Esophagus (tissue), 2 donors: ENCODE results near the gene ALDH16A1. TPM values are rescaled to one million over a fixed set of nuclear protein-coding genes. Genes with fewer than 3 reads are reported as not detected.

Experiments
- H3K27ac ChIP-seq, 2 donors: one replicate each; pipeline ENCODE4 v1.5.1; 2013; ENCODE audit warnings: low read depth in 2 of 2, mild to moderate bottlenecking in 2 of 2, inconsistent platforms in 1 of 2, low read length in 1 of 2, moderate library complexity in 1 of 2
- H3K27me3 ChIP-seq, 2 donors: one replicate each; pipeline ENCODE4 v1.6.1; 2013; ENCODE audit warnings: low read length in 2 of 2, control low read depth in 1 of 2, mild to moderate bottlenecking in 1 of 2; ENCODE audit not compliant: insufficient read depth in 2 of 2, control insufficient read depth in 1 of 2
- H3K36me3 ChIP-seq, 2 donors: one replicate each; pipeline ENCODE4 v1.6.1; 2013; ENCODE audit warnings: low read length in 1 of 2; ENCODE audit not compliant: control insufficient read depth in 2 of 2, insufficient read depth in 2 of 2
- H3K4me1 ChIP-seq, 2 donors: one replicate each; pipeline ENCODE4 v1.6.1; 2013; ENCODE audit warnings: low read length in 1 of 2; ENCODE audit not compliant: control insufficient read depth in 2 of 2, insufficient read depth in 2 of 2
- H3K4me3 ChIP-seq, 2 donors: one replicate each; pipeline ENCODE4 v1.5.1; 2013; ENCODE audit warnings: low read length in 2 of 2, mild to moderate bottlenecking in 2 of 2, low read depth in 1 of 2, moderate library complexity in 1 of 2
- H3K9me3 ChIP-seq, 2 donors: one replicate each; pipeline ENCODE4 v1.6.1; 2013; ENCODE audit warnings: mild to moderate bottlenecking in 2 of 2, low read depth in 1 of 2, low read length in 1 of 2, moderate library complexity in 1 of 2; ENCODE audit not compliant: control insufficient read depth in 2 of 2, insufficient read depth in 1 of 2
- WGBS, 2 donors: extraction: QIAGEN DNeasy Blood & Tissue Kit; methylation state at CpG; one replicate each; pipeline ENCODE4 v1.1.7; 2013; 5-methylcytosine and 5-hydroxymethylcytosine counted together
- polyA plus RNA-seq, 2 donors: library from polyadenylated mRNA; stranded (reverse); fragments of 200-250 nt; gene quantifications; one replicate each; pipeline ENCODE4 v1.2.3, GENCODE V29; 2013
- donor health status: healthy with polysubstance abuse.
- donor health status: Bipolar disorder and iron deficiency.

Gene ALDH16A1
- polyA plus RNA-seq, 2 donors: 29.4 to 29.9 TPM

DNA sequence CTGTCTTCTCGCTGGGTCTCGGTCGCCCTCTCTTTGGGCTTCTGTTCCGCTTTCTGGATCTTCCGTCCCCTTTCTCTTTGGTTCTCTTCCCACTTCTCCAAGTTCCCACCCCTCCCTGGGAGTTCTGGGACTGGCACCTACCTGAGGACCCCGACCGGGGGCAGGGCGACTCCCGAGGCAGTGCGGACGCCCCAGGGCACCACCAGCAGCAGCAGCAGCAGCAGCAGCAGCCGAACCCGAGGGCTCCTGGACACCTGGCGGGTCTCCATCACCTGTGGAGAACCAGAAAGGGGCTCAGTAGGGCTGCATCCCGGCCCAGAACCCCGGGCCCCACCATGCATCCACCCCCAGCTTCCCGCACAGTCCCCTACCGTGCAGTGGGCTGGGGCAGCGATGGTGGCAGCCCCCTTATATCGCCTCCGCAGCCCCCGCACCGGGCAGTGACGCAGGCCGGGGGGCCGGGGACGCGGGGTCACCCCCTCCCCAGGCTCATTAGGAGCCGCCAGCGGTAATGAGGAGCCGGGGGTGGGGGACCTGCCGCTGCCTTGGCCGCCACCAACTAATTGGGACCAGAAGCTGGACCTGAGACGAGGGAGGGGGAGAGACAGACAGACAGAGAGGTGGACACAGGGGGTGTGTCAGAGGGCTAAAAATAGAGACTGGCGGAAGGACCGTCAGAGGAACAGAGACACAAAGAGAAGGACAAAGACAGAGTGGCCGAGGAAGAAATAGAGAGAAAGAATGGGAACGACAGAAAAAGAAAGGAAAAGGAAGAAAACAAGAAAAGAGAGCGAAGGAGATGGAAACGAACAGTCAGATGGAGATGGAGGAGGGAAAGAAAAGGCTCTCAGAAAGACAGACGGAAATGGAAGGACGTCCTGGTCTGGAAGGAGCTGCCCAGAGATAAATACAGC lies 29.7 kb upstream of the ALDH16A1 start, which contains the start of gene PTH2:
Gene PTH2, minus strand, starts transcription at position 371 of the 914 bp plus-strand sequence. Its CDS starts 102 bp downstream, at position 269.
- Histone ChIP-seq H3K36me3 (no peaks in the 10 kb centered on the region), H3K27ac (no peak within 1 kb of the TSS), H3K9me3 (no peaks in the 10 kb centered on the region), H3K4me3 (peak within 1 kb of the TSS; percentile 5 to 10), H3K27me3 (peaks cover 0 to 31% of the 10 kb centered on the region in 2 donors), H3K4me1 (peaks cover 2 to 16% of the 10 kb centered on the region in 2 donors)
- 10 to 11% methylated on average over 42 of the region's 42 CpGs for WGBS, 2 donors

DNA sequence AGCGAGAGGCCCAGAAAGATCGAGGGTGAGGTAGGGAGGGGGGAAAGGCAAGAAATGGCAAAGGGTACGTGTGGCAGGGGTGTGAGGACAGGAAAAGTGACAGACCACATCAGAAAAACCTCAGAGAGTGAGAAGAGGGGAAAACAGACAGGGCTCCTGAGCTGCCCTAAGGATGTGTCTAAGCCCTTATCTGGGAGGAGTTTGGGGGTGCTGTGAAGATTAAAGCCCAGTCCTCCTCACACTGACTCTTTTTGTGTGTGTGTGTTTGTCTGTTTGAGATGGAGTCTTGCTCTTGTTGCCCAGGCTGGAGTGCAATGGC lies 29.1 kb upstream of the ALDH16A1 start:
- WGBS, 2 donors: 6 to 17% methylated on average over 3 of the region's 3 CpGs
- Histone ChIP-seq H3K4me1 (peaks cover 2 to 16% of the 10 kb centered on the region in 2 donors), H3K27me3 (peaks cover 0 to 34% of the 10 kb centered on the region in 2 donors), H3K36me3 (no peaks in the 10 kb centered on the region), H3K27ac (no peak overlapping the region), H3K9me3 (no peaks in the 10 kb centered on the region), H3K4me3 (no peak overlapping the region)

DNA sequence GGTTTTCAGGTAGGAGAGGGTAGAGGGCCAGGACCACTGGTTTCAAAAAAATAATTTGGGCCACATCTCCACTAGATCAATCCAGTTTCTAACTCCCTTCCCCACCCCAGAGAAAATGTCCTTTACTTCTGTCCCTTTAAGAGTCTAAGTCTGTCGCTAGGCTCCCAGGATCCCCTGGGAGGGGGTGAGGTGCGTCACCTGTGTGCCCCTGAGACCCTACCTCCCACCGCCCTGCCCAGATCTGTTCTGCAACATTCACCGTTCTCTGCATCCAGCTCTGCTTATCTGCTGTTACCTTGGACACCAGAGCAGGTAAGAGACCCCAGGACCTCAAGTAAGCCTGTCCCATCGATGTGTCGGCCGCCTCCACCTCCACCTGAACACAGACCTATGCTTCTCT lies 27.8 kb upstream of the ALDH16A1 start, which contains the start of gene GFY:
Gene GFY, plus strand, starts transcription at position 211 of the 400 bp plus-strand sequence. CDS start 1,043 bp downstream, outside the sequence.
- peaks cover 2 to 16% of the 10 kb centered on the region in 2 donors for H3K4me1 ChIP-seq
- no peaks in the 10 kb centered on the region for H3K9me3 ChIP-seq
- no peaks in the 10 kb centered on the region for H3K36me3 ChIP-seq
- H3K4me3 ChIP-seq: no peak within 1 kb of the TSS
- WGBS, 2 donors: 45 to 55% methylated on average over 7 of the region's 7 CpGs
- no peak within 1 kb of the TSS for H3K27ac ChIP-seq
- H3K27me3 ChIP-seq: peaks cover 0 to 34% of the 10 kb centered on the region in 2 donors

DNA sequence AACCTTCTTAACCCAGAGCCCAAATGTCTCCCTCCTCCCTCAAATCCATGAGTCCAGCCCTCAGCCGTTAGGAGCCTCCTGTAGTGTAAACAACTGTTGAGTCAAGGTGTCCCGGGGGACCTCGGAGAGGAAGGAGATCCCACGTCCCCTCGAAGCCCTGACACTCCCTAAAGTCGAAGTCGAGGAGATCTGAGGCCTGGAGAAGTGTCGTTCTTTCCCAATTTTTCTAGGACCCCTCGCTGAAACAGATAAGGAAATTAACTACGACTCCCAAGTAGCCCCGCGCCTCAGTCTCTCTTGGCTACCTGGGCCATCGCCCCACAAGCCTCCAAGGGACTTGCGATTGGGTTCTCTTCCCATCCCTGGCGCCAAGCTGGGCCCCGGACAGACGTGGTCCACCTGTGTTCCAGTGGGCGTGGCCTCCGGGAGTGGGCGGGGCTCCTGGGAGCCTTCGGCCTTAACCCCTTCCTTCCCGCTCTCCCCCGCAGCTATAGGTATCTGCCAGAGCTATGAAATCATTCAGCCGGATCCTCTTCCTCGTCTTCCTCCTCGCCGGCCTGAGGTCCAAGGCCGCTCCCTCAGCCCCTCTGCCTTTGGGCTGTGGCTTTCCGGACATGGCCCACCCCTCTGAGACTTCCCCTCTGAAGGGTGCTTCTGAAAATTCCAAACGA lies 27.0 kb upstream of the ALDH16A1 start:
- 3 to 5% methylated on average over 30 of the region's 30 CpGs for WGBS, 2 donors
- H3K9me3 ChIP-seq: no peaks in the 10 kb centered on the region
- H3K4me1 ChIP-seq: peaks cover 2 to 14% of the 10 kb centered on the region in 2 donors
- H3K27me3 ChIP-seq: peaks cover 0 to 34% of the 10 kb centered on the region in 2 donors
- H3K4me3 ChIP-seq: no peak overlapping the region
- H3K27ac ChIP-seq: no peak overlapping the region
- H3K36me3 ChIP-seq: no peaks in the 10 kb centered on the region

DNA sequence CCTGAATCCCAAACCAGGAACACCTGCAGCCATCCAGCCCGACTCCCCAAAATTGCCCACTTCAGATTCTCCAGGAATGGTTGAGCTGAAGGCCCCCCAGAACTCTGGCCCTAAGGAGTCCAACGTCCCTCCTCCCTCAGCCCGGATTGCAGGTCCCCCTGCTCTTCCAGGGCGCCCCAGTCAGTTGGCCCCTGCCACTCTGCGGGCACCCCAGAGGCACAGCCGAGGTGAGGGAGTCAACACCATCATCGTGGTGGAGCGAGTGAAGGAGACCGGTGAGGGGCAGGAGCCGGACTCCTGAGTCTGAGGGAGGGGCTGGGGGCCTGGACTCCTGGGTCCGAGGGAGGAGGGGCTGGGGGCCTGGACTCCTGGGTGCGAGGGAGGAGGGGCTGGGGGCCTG lies 25.7 kb upstream of the ALDH16A1 start:
- Histone ChIP-seq H3K27me3 (peaks cover 0 to 36% of the 10 kb centered on the region in 2 donors), H3K27ac (no peak overlapping the region), H3K4me1 (peaks cover 2 to 9% of the 10 kb centered on the region in 2 donors), H3K9me3 (peaks cover 0 to 7% of the 10 kb centered on the region in 2 donors), H3K36me3 (no peaks in the 10 kb centered on the region), H3K4me3 (no peak overlapping the region)
- WGBS, 2 donors: 50 to 53% methylated on average over 12 of the region's 12 CpGs

DNA sequence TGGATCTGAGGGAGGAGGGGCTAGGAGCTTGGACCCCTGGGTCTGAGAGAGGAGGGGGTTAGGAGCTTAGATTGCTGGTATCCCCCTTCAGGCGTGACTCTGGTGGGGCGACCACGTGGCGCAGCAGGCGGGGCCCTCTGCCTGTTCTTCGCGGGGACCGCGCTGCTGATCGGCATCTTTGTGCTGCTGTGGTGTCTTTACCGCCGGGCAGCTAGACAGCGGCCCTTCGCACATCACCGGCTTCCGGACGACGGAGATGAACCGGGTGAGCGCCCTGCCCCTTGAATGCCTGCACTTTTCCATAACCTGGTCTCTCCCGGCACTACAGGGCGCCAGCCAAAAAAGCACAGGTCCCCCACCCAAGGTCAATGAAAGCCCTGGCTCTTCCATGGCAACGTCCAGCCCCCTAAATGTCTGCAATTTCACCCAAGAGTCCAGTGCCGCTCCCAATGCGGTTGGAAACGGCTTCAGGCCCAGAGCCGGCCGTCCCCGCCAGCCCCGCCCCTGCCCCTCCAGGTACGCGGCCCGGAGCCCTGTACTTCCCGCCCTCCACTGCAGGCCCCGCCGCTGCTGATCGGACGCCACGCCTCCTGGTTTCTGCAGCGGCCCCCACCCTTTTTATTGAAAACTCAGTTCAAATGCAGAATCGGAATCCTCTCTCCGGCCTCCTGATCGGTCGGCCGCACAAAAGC lies 25.0 kb upstream of the ALDH16A1 start:
- H3K27ac ChIP-seq: no peak overlapping the region
- peaks cover 0 to 6% of the 10 kb centered on the region in 2 donors for H3K4me1 ChIP-seq
- 2% methylated on average over 45 of the region's 45 CpGs for WGBS, 2 donors
- H3K36me3 ChIP-seq: no peaks in the 10 kb centered on the region
- peaks cover 0 to 7% of the 10 kb centered on the region in 2 donors for H3K9me3 ChIP-seq
- no peak overlapping the region for H3K4me3 ChIP-seq
- peaks cover 0 to 30% of the 10 kb centered on the region in 2 donors for H3K27me3 ChIP-seq

DNA sequence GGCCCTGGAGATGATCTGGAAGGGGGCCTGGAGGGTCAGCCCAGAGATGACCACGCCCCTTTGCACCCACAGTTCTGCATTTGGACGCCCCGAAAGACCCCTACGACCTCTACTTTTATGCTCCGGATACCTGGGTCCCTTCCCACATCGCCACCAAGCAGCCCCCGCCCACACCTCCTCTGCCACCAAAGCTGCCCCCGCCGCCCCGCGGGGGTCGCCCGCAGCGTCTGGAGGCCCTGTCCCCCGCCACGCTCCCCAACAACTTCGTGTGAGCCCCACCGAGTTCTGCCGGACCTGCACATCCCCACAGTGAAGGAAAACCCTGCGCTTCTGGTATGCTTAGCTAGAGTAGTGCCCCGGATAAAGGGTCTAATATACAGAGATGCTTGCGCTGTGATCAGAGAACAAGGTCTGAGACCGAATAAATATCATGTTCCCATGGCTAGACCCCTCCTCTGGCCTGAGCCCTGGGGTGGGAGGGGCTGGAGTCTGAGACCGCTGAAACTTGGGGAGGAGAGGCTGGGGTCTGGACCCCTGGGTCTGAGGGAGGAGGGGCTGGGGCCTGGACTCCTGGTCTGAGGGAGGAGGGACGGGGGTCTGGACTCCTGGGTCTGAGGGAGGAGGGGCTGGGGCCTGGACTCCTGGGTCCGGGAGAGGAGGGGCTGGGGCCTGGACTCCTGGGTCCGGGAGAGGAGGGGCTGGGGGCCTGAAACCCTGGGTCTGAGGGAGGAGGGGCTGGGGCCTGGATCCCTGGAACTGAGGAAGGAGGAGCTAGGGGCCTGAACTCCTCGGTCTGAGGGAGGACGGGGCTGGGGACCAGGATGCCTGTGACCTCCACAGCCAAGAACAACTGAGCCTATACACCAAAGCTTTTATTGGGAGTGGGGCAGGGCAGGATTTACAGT lies 24.2 kb upstream of the ALDH16A1 start:
- H3K27me3 ChIP-seq: peaks cover 0 to 32% of the 10 kb centered on the region in 2 donors
- H3K4me1 ChIP-seq: peaks cover 0 to 6% of the 10 kb centered on the region in 2 donors
- WGBS, 2 donors: 18% methylated on average over 29 of the region's 29 CpGs
- H3K27ac ChIP-seq: no peak overlapping the region
- no peaks in the 10 kb centered on the region for H3K36me3 ChIP-seq
- no peak overlapping the region for H3K4me3 ChIP-seq
- H3K9me3 ChIP-seq: peaks cover 0 to 7% of the 10 kb centered on the region in 2 donors

DNA sequence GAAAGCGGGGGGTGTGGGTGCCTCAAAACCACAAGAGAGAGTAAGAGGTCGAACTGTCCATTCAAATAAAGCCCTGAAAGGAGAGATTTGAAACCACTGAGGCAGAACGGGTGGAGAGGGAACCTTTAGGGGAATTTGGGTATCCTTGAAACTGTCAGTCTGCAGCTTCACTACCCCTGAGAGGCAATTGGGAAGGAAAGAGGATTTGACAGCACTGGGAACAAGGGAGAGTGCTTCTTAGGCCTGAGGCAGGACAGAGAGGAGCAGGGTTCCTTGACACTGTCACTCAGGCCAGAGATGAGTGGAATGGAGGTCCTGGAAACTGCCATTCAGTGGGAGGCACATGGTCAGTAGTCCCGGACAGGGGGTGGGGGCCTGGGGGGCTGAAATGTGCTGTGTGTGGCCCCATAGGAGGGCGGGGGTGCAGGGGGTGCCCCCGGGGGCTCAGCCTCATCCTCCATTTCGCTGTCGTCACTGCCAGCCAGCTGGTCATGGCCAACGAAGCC lies 22.8 kb upstream of the ALDH16A1 start:
- Histone ChIP-seq H3K4me1 (peaks cover 0 to 6% of the 10 kb centered on the region in 2 donors), H3K9me3 (peaks cover 0 to 7% of the 10 kb centered on the region in 2 donors), H3K27ac (no peak overlapping the region), H3K27me3 (peaks cover 0 to 24% of the 10 kb centered on the region in 2 donors), H3K36me3 (no peaks in the 10 kb centered on the region), H3K4me3 (no peak overlapping the region)
- 76 to 79% methylated on average over 8 to 9 of the region's 9 CpGs for WGBS, 2 donors
